A549 (cell line): ENCODE data around the gene MGAT5.

ENCODE experiments used
- EP300 ChIP-seq, 2 experiments: fragments of >200 bp; sonication (Bioruptor Twin); formaldehyde crosslinking; IDR thresholded peaks; 2 replicates in 1 of 2; 3 replicates in 1 of 2; pipeline ENCODE4 v1.6.1; 2016 to 2017
- ESRRA ChIP-seq: fragments of 150-350 bp; IDR thresholded peaks from 2 replicates; pipeline ENCODE4 v1.6.1; 2014; ENCODE audit warnings: mild to moderate bottlenecking, low read length, borderline replicate concordance
- GATA3 ChIP-seq: IDR thresholded peaks from 2 replicates; pipeline ENCODE4 v1.6.1; 2012; ENCODE audit warnings: borderline replicate concordance
- JUNB ChIP-seq: fragments of >200 bp; sonication (Bioruptor Twin); formaldehyde crosslinking; IDR thresholded peaks from 2 replicates; pipeline ENCODE4 v1.6.1; 2016
- POLR2A ChIP-seq: IDR thresholded peaks from 2 replicates; pipeline ENCODE4 v1.6.1; 2012; ENCODE audit warnings: mild to moderate bottlenecking, low read length
- RAD21 ChIP-seq, 2 experiments: fragments of >200 bp in 1 of 2; sonication (Bioruptor Twin) in 1 of 2; formaldehyde crosslinking in 1 of 2; IDR thresholded peaks in 1 of 2; conservative IDR thresholded peaks in 1 of 2; 2 replicates in 1 of 2; 3 replicates in 1 of 2; pipeline ENCODE4 v1.6.1; 2012 to 2018; ENCODE audit warnings: inconsistent platforms in 1 of 2
- RNF2 ChIP-seq: fragments of 200-600 bp; sonication (generic); IDR thresholded peaks from 2 replicates; pipeline ENCODE4 v1.6.1; 2016; ENCODE audit warnings: low read depth, mild to moderate bottlenecking, antibody characterized with exemption, moderate library complexity, borderline replicate concordance
- SMC3 ChIP-seq: fragments of >200 bp; sonication (Bioruptor Twin); formaldehyde crosslinking; IDR thresholded peaks from 3 replicates; pipeline ENCODE4 v1.6.1; 2018; ENCODE audit warnings: inconsistent platforms
- ZNF302 ChIP-seq: fragments of 250-450 bp; sonication (Bioruptor Pico); IDR thresholded peaks from 2 replicates; pipeline ENCODE4 v1.9.0; 2021; ENCODE audit warnings: inconsistent platforms, mild to moderate bottlenecking, moderate library complexity
- TF ChIP-seq, protein P1 (sequence below): fragments of >200 bp; sonication (Bioruptor Twin); formaldehyde crosslinking; IDR thresholded peaks from 3 replicates; pipeline ENCODE4 v1.5.1; 2016
- TF ChIP-seq, protein P2 (sequence below): fragments of 200-600 bp; sonication (generic); IDR thresholded peaks from 2 replicates; pipeline ENCODE4 v1.6.1; 2016; ENCODE audit warnings: antibody characterized with exemption, mild to moderate bottlenecking, moderate library complexity
- TF ChIP-seq, protein P3 (sequence below): fragments of 450-650 bp; IDR thresholded peaks from 2 replicates; pipeline ENCODE4 v1.6.1; 2014; ENCODE audit warnings: antibody characterized with exemption
- TF ChIP-seq, protein P4 (sequence below): IDR thresholded peaks from 2 replicates; pipeline ENCODE4 v1.6.1; 2012

DNA sequence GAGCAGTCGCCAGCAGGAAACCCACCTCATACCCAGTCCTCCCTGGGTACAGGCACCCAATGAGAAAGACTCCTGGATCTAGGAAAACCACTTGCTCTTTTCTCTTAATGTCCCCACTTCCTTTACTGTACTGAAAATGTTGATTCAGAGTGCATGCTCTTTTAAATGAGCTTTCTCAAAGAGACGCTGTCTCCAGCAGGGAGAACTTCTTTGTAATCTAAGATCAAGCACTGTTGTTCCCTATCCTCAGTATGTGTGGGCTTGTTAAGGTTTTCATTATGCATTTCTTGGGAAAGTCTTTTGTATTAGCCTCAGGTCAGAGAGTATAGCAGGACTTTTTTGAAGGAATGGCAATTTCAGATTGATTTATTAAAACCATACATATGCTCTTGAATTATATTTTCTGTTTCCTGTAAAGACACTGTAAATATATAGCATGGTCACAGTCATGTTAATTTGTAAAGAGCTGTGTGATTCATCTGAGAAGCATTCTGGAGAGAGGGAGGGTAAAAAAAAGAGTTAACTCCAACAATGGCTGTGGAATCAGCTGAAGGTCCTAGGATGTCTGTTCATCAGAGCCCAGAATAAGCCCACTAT is 178.1 kb downstream of the MGAT5 start:
- TF ChIP-seq POLR2A (no peak), JUNB (peak; percentile 51; the same call in 1 of the 2 replicates), SMC3 (no peak), RAD21 (conservative IDR thresholded peaks at IDR 0.05 in 1 of 2, IDR thresholded peaks at IDR 0.05 in 1 of 2) (no peak), EP300 (IDR thresholded peaks at IDR 0.05) (no peak), RNF2 (no peak), ZNF302 (CRISPR knock-in tag) (no peak), ESRRA (no peak), GATA3 (no peak)
- TF ChIP-seq, protein P1, sequence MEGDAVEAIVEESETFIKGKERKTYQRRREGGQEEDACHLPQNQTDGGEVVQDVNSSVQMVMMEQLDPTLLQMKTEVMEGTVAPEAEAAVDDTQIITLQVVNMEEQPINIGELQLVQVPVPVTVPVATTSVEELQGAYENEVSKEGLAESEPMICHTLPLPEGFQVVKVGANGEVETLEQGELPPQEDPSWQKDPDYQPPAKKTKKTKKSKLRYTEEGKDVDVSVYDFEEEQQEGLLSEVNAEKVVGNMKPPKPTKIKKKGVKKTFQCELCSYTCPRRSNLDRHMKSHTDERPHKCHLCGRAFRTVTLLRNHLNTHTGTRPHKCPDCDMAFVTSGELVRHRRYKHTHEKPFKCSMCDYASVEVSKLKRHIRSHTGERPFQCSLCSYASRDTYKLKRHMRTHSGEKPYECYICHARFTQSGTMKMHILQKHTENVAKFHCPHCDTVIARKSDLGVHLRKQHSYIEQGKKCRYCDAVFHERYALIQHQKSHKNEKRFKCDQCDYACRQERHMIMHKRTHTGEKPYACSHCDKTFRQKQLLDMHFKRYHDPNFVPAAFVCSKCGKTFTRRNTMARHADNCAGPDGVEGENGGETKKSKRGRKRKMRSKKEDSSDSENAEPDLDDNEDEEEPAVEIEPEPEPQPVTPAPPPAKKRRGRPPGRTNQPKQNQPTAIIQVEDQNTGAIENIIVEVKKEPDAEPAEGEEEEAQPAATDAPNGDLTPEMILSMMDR = no peak
- TF ChIP-seq, protein P2, sequence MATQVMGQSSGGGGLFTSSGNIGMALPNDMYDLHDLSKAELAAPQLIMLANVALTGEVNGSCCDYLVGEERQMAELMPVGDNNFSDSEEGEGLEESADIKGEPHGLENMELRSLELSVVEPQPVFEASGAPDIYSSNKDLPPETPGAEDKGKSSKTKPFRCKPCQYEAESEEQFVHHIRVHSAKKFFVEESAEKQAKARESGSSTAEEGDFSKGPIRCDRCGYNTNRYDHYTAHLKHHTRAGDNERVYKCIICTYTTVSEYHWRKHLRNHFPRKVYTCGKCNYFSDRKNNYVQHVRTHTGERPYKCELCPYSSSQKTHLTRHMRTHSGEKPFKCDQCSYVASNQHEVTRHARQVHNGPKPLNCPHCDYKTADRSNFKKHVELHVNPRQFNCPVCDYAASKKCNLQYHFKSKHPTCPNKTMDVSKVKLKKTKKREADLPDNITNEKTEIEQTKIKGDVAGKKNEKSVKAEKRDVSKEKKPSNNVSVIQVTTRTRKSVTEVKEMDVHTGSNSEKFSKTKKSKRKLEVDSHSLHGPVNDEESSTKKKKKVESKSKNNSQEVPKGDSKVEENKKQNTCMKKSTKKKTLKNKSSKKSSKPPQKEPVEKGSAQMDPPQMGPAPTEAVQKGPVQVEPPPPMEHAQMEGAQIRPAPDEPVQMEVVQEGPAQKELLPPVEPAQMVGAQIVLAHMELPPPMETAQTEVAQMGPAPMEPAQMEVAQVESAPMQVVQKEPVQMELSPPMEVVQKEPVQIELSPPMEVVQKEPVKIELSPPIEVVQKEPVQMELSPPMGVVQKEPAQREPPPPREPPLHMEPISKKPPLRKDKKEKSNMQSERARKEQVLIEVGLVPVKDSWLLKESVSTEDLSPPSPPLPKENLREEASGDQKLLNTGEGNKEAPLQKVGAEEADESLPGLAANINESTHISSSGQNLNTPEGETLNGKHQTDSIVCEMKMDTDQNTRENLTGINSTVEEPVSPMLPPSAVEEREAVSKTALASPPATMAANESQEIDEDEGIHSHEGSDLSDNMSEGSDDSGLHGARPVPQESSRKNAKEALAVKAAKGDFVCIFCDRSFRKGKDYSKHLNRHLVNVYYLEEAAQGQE = no peak
- TF ChIP-seq, protein P3, sequence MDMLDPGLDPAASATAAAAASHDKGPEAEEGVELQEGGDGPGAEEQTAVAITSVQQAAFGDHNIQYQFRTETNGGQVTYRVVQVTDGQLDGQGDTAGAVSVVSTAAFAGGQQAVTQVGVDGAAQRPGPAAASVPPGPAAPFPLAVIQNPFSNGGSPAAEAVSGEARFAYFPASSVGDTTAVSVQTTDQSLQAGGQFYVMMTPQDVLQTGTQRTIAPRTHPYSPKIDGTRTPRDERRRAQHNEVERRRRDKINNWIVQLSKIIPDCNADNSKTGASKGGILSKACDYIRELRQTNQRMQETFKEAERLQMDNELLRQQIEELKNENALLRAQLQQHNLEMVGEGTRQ = no peak
- TF ChIP-seq, protein P4, sequence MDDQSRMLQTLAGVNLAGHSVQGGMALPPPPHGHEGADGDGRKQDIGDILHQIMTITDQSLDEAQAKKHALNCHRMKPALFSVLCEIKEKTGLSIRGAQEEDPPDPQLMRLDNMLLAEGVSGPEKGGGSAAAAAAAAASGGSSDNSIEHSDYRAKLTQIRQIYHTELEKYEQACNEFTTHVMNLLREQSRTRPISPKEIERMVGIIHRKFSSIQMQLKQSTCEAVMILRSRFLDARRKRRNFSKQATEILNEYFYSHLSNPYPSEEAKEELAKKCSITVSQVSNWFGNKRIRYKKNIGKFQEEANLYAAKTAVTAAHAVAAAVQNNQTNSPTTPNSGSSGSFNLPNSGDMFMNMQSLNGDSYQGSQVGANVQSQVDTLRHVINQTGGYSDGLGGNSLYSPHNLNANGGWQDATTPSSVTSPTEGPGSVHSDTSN = no peak
